MCF 10A (cell line): ENCODE data around the gene GPR18. TPM values are rescaled to one million over a fixed set of nuclear protein-coding genes. Genes with fewer than 3 reads are reported as not detected.

Experiments
- BruUV-seq: library from RNA; stranded (reverse); fragments of 400-500 nt; replicated peaks from 2 replicates; lab custom pipeline; 2021; lab: Mats Ljungman, UMichigan
- CTCF ChIA-PET: fragments of 300-600 bp; sonication (Branson Sonifier 250); formaldehyde crosslinking; extraction: SDS; loops from one replicate; lab custom pipeline; 2021; ENCODE audit warnings: antibody characterized with exemption, inconsistent platforms; lab: Yijun Ruan, JAX
- POLR2A ChIA-PET: fragments of 300-600, 350-650 bp; sonication (Branson Sonifier 250); formaldehyde crosslinking; extraction: SDS; loops from one replicate; lab custom pipeline; 2020; ENCODE audit warnings: antibody characterized with exemption, inconsistent platforms; lab: Yijun Ruan, JAX
- DNase-seq: peaks from one replicate; pipeline ENCODE4 v3.0.0-alpha.2; 2018; ENCODE audit not compliant: unreplicated experiment
- H3K27ac Mint-ChIP-seq: one replicate; pipeline ENCODE4 v1.8.0; 2022; ENCODE audit warnings: mild to moderate bottlenecking, low read depth, mixed read lengths; ENCODE audit not compliant: unreplicated experiment
- H3K27me3 Mint-ChIP-seq: one replicate; pipeline ENCODE4 v1.8.0; 2022; ENCODE audit warnings: mixed read lengths; ENCODE audit not compliant: insufficient read depth, unreplicated experiment
- H3K36me3 Mint-ChIP-seq: one replicate; pipeline ENCODE4 v1.8.0; 2022; ENCODE audit warnings: mild to moderate bottlenecking, moderate library complexity, mixed read lengths; ENCODE audit not compliant: insufficient read depth, unreplicated experiment
- H3K4me1 Mint-ChIP-seq: one replicate; pipeline ENCODE4 v1.8.0; 2022; ENCODE audit warnings: mixed read lengths; ENCODE audit not compliant: insufficient read depth, unreplicated experiment
- H3K4me3 Mint-ChIP-seq: one replicate; pipeline ENCODE4 v1.8.0; 2022; ENCODE audit warnings: mild to moderate bottlenecking, moderate library complexity, mixed read lengths; ENCODE audit not compliant: unreplicated experiment
- H3K9me3 Mint-ChIP-seq: one replicate; pipeline ENCODE4 v1.8.0; 2022; ENCODE audit warnings: mixed read lengths; ENCODE audit not compliant: unreplicated experiment
- intact Hi-C: fragments of 100-400 bp; cut with micrococcal nuclease; formaldehyde crosslinking; loops from 2 replicates; pipeline ENCODE4 v1.14.1; 2022
- total RNA-seq: library from RNA; stranded (reverse); gene quantifications from 2 replicates; pipeline ENCODE4 v1.2.3, GENCODE V29; 2022
- TF ChIP-seq, protein P1 (sequence below): fragments of 200-600 bp; IDR thresholded peaks from one replicate; pipeline ENCODE4 v1.8.0; 2022; ENCODE audit warnings: antibody characterized with exemption, mild to moderate bottlenecking; ENCODE audit not compliant: unreplicated experiment

The GPR18 gene
- total RNA-seq, 1 experiment from 2014 or later = not detected

DNA sequence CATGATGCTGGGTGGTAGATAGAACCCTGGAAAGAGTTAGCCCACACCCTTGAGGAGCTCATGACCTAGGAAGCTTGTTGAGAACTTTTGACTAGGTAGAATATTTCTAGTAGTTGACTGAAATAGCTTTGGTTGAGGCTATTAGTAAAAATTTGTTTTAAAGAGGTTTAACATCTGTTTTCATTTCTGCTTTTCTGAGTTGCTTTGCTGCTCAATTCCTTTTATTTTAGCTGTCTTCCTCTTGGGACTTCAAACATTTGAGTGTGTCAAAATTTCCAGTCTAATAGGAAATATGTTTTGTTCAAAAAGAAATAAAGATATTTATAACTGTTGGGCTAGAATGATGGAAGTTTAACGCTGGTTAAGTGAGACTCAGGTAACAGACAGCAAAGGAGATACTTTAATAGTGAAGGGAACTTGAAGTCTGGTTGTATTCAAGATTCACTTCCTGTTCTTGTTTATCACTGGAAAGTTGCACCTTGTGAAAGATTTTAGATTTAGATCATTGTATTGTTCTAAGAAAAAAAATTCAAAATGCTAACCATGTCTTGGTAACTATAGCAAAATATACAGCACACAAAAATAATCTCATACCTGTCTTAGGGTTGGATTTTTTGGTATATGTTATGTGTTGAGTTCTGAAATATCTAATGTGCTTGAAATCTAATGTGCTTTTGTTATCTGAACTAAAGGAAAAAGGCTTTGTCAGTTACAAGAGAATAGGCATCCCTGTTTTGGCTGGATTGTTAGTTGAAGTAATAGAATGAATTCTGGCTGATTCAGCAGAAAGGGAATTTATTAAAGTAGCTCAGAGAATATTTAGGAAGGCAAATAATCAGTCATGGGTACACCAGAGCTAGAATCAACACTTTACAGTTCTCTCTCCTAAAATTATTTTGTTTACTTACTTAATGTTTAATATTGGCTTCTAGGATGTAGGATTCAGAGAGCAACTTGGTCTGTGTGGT is 24.4 kb upstream of the GPR18 start:
- intact Hi-C loops = no loop called here
- ChIA-PET POLR2A (no interaction called here), CTCF (interaction anchor here (0.6 to 1.7 kb wide), 6 partner anchors 9 to 154 kb away, joined by 3 to 7 read pairs (median 4); no protein-coding TSS in a partner anchor)
- Mint-ChIP-seq H3K27ac (no peak overlapping the region), H3K36me3 (peaks cover 11% of the 10 kb centered on the region), H3K9me3 (no peaks in the 10 kb centered on the region), H3K4me1 (peaks cover 14% of the 10 kb centered on the region), H3K4me3 (no peak overlapping the region), H3K27me3 (no peaks in the 10 kb centered on the region)
- BruUV-seq = no TSS peak
- TF ChIP-seq, protein P1, sequence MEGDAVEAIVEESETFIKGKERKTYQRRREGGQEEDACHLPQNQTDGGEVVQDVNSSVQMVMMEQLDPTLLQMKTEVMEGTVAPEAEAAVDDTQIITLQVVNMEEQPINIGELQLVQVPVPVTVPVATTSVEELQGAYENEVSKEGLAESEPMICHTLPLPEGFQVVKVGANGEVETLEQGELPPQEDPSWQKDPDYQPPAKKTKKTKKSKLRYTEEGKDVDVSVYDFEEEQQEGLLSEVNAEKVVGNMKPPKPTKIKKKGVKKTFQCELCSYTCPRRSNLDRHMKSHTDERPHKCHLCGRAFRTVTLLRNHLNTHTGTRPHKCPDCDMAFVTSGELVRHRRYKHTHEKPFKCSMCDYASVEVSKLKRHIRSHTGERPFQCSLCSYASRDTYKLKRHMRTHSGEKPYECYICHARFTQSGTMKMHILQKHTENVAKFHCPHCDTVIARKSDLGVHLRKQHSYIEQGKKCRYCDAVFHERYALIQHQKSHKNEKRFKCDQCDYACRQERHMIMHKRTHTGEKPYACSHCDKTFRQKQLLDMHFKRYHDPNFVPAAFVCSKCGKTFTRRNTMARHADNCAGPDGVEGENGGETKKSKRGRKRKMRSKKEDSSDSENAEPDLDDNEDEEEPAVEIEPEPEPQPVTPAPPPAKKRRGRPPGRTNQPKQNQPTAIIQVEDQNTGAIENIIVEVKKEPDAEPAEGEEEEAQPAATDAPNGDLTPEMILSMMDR = no peak
- DNase-seq = no peak

DNA sequence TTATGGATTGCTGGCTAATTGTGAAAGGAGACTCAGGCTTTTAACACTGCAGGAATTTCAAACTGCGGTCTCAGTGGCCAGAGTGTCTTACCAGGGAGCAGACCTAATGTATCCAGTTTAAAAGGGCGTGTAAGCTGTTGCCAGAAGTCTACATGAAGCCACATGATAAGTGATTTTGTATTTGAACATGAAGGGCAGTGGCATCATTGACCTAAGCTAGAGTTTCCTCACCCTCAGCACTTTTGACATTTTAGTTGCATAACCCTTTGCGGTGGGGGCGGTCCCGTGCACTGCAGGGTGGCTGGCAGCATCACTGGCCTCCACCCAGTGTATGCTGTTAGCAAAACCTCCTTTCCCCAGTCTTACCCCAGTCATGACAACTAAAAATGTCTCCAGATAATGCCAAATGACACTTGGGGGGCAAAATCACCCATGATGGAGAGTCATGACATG is 23.7 kb upstream of the GPR18 start:
- POLR2A ChIA-PET = no interaction called here
- TF ChIP-seq, protein P1 = no peak
- Mint-ChIP-seq H3K27me3 (no peaks in the 10 kb centered on the region), H3K9me3 (no peaks in the 10 kb centered on the region), H3K36me3 (peaks cover 11% of the 10 kb centered on the region), H3K4me3 (no peak overlapping the region), H3K4me1 (peaks cover 14% of the 10 kb centered on the region), H3K27ac (no peak overlapping the region)
- intact Hi-C loops = no loop called here
- BruUV-seq = no TSS peak
- CTCF ChIA-PET = interaction anchor here (1.0 to 2.3 kb wide), 5 partner anchors 11 to 155 kb away, joined by 3 to 7 read pairs (median 5); no protein-coding TSS in a partner anchor
- DNase-seq = peak; percentile 48

DNA sequence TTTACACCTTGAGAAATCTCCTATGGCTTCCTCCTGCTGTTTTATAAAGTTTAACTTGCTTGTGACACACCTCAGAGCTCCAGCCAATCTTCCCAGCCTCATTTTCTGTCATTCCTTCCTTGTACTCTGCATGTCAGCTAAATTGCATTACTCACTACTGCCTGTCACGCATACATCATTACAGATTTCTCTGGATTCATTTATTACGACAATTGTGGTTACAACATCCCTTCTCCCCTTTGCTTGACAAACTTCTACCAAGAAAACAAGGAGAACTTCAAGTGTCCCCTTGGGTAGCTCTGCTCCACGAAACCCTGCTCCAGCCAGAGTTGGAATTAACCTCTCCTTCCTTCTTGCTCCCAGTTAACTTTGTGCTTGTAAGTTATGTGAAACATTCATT is 22.0 kb upstream of the GPR18 start:
- H3K4me1 Mint-ChIP-seq = peaks cover 19% of the 10 kb centered on the region
- no peaks in the 10 kb centered on the region for H3K27me3 Mint-ChIP-seq
- ChIA-PET CTCF (interaction anchor here (1.6 to 3.7 kb wide), 3 partner anchors 10 to 157 kb away, joined by 6 to 28 read pairs (median 8); no protein-coding TSS in a partner anchor), POLR2A (interaction anchor here (0.8 kb wide), 1 partner anchor 8 kb away, joined by 3 read pairs; no protein-coding TSS in a partner anchor)
- BruUV-seq = no TSS peak
- H3K9me3 Mint-ChIP-seq = no peaks in the 10 kb centered on the region
- TF ChIP-seq, protein P1 = no peak
- peaks cover 20% of the 10 kb centered on the region for H3K36me3 Mint-ChIP-seq
- peak; percentile 75 for DNase-seq
- intact Hi-C loops = no loop called here
- no peak overlapping the region for H3K4me3 Mint-ChIP-seq
- H3K27ac Mint-ChIP-seq = peak overlapping the region; percentile 36

DNA sequence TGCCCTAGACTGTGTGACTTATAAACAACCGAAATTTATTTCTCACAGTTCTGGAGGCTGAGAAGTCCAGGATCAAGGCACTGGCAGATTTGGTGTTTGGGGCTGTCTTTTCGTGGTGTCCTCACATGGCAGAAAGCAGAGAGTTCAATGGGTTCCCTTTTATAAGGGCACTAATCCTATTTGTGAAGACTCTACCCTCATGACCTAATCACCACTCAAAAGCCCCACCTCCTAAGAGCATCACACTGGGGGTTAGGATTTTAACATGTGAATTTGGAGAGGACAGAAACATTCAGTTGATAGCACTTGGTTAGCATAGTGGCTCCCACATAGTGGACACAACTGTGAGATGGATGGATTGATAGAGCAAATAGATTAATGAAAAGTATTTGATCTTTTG is 21.5 kb upstream of the GPR18 start:
- POLR2A ChIA-PET = interaction anchor here (0.8 to 1.8 kb wide), 2 partner anchors 8 to 10 kb away, joined by 3 to 6 read pairs; no protein-coding TSS in a partner anchor
- TF ChIP-seq, protein P1 = no peak
- Mint-ChIP-seq H3K27me3 (no peaks in the 10 kb centered on the region), H3K4me1 (peaks cover 20% of the 10 kb centered on the region), H3K27ac (peak overlapping the region; percentile 36), H3K9me3 (no peaks in the 10 kb centered on the region), H3K4me3 (no peak overlapping the region), H3K36me3 (peaks cover 20% of the 10 kb centered on the region)
- DNase-seq = no peak
- CTCF ChIA-PET = interaction anchor here (0.7 to 3.7 kb wide), 5 partner anchors 10 to 860 kb away, joined by 4 to 28 read pairs (median 7); no protein-coding TSS in a partner anchor
- intact Hi-C loops = no loop called here
- no TSS peak for BruUV-seq
